Measurements from ENCODE around the gene TAC3. TPM values are rescaled to one million over a fixed set of nuclear protein-coding genes. Genes with fewer than 3 reads are reported as not detected.

TAC3 gene
- total RNA-seq, 1 experiment from 2014 or later: not detected

GRCh38 chr12:57031138-57031725, 14.9 kb upstream of the TAC3 start:
- no peaks in the 10 kb centered on the region for H3K9me3 ChIP-seq (ENCODE audit: low read length)
- H3K27me3 ChIP-seq (ENCODE audit: low read length): peaks cover 13% of the 10 kb centered on the region
- no peaks in the 10 kb centered on the region for H3K36me3 ChIP-seq (ENCODE audit: low read depth, low read length)
- TF ChIP-seq EZH2phosphoT487 (IDR thresholded peaks at IDR 0.05; ENCODE audit: borderline replicate concordance, low read length): no peak
- TF ChIP-seq EZH2 (IDR thresholded peaks at IDR 0.05; ENCODE audit: low read length, unreplicated experiment): no peak
- 0 out of 2 replicates have a peak, but pooled peaks have one; percentile 7 for TF ChIP-seq CTCF (conservative IDR thresholded peaks at IDR 0.05; ENCODE audit: low read depth, low read length)
- POLR2A ChIA-PET (ENCODE audit: unreplicated experiment): interaction anchor here (0.7 kb wide), 1 partner anchor 25 kb away, joined by 3 read pairs; no protein-coding TSS in a partner anchor
- H3K9me2 ChIP-seq (replicated peaks; ENCODE audit: low read length): no peaks in the 10 kb centered on the region
- intact Hi-C loops (cut with micrococcal nuclease): no loop called here
- no peaks in the 10 kb centered on the region for H3F3A ChIP-seq (ENCODE audit: low read length, unreplicated experiment)
- CTCF ChIA-PET: no interaction called here
- BruUV-seq (replicated peaks): no TSS peak
- peaks cover 6% of the 10 kb centered on the region; the same call in 1 of the 2 replicates for H3K4me1 ChIP-seq (ENCODE audit: insufficient read depth, low read length)
- H3K79me2 ChIP-seq (ENCODE audit: low read length): no peaks in the 10 kb centered on the region
- H4K20me1 ChIP-seq (ENCODE audit: low read length): no peaks in the 10 kb centered on the region
- DNase-seq: no peak
- no peak for ATAC-seq
- no peak overlapping the region for H3K27ac ChIP-seq (ENCODE audit: low read length)
- no peak overlapping the region for H3K9ac ChIP-seq (ENCODE audit: low read length)
- no peak overlapping the region for H2AFZ ChIP-seq (ENCODE audit: low read length)
- no peak overlapping the region for H3K4me2 ChIP-seq (ENCODE audit: low read length)
- no peak overlapping the region for H3K4me3 ChIP-seq (ENCODE audit: low read length)

DNA sequence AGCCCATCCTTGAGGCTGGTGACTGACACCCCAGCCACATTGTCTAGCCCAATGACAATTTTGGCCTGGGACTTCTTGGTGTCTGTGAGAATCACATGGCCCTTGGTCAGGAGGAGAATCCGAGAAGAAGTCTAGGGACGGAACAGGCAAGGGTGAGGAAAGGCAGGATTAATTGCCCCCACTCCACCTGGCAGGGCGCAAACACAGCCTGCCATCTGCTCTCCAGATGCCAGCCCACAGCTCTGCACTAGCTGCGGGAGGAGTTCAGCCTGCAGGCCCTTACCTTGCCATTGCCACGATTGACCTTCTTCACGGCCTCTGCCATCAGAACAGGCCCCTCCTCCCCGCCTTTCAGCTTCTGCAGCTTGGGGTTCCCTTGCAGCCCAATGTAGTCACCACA, 13.1 kb upstream of the TAC3 start:
- DNase-seq (no peak), ATAC-seq (no peak)
- H2AFZ ChIP-seq (ENCODE audit: low read length): no peak overlapping the region
- no peaks in the 10 kb centered on the region for H4K20me1 ChIP-seq (ENCODE audit: low read length)
- peaks cover 18% of the 10 kb centered on the region for H3K27me3 ChIP-seq (ENCODE audit: low read length)
- H3K9ac ChIP-seq (ENCODE audit: low read length): no peak overlapping the region
- POLR2A ChIA-PET (ENCODE audit: unreplicated experiment): no interaction called here
- H3K4me3 ChIP-seq (ENCODE audit: low read length): no peak overlapping the region
- no peak overlapping the region for H3K4me2 ChIP-seq (ENCODE audit: low read length)
- H3K9me2 ChIP-seq (replicated peaks; ENCODE audit: low read length): no peaks in the 10 kb centered on the region
- H3K9me3 ChIP-seq (ENCODE audit: low read length): no peaks in the 10 kb centered on the region
- no peaks in the 10 kb centered on the region for H3F3A ChIP-seq (ENCODE audit: low read length, unreplicated experiment)
- H3K36me3 ChIP-seq (ENCODE audit: low read depth, low read length): no peaks in the 10 kb centered on the region
- CTCF ChIA-PET: no interaction called here
- intact Hi-C loops (cut with micrococcal nuclease): no loop called here
- TF ChIP-seq EZH2 (IDR thresholded peaks at IDR 0.05; ENCODE audit: low read length, unreplicated experiment) (no peak), EZH2phosphoT487 (IDR thresholded peaks at IDR 0.05; ENCODE audit: borderline replicate concordance, low read length) (no peak), CTCF (conservative IDR thresholded peaks at IDR 0.05; ENCODE audit: low read depth, low read length) (no peak)
- H3K79me2 ChIP-seq (ENCODE audit: low read length): no peaks in the 10 kb centered on the region
- no peak overlapping the region for H3K27ac ChIP-seq (ENCODE audit: low read length)
- peaks cover 6% of the 10 kb centered on the region; the same call in 1 of the 2 replicates for H3K4me1 ChIP-seq (ENCODE audit: insufficient read depth, low read length)
- no TSS peak for BruUV-seq (replicated peaks)

DNA sequence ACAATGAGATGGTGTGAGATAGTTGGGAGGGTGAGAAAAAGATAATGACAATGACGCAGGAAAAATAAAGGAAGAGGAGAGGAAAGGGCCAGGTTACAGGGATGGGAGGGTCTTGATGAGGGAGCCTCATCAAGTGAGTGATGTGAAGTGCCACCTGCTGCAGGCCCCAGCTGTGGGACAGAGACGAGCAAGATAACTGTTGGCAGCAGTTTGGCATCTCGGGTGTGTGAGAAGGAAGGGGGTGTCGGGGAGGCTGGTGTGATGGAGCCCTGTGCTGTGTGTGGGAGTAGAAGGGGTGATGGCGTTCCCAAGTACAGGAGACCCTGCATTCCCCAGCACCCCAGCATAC, 11.4 kb upstream of the TAC3 start:
- Histone ChIP-seq H3K27me3 (ENCODE audit: low read length) (peaks cover 18% of the 10 kb centered on the region), H3K79me2 (ENCODE audit: low read length) (no peaks in the 10 kb centered on the region), H3K27ac (ENCODE audit: low read length) (no peak overlapping the region), H3K4me2 (ENCODE audit: low read length) (no peak overlapping the region), H3K4me3 (ENCODE audit: low read length) (no peak overlapping the region), H4K20me1 (ENCODE audit: low read length) (no peaks in the 10 kb centered on the region), H3K9me3 (ENCODE audit: low read length) (no peaks in the 10 kb centered on the region), H2AFZ (ENCODE audit: low read length) (no peak overlapping the region), H3K9me2 (replicated peaks; ENCODE audit: low read length) (no peaks in the 10 kb centered on the region), H3K9ac (ENCODE audit: low read length) (no peak overlapping the region), H3F3A (ENCODE audit: low read length, unreplicated experiment) (no peaks in the 10 kb centered on the region), H3K36me3 (ENCODE audit: low read depth, low read length) (no peaks in the 10 kb centered on the region), H3K4me1 (ENCODE audit: insufficient read depth, low read length) (no peaks in the 10 kb centered on the region)
- ChIA-PET CTCF (no interaction called here), POLR2A (ENCODE audit: unreplicated experiment) (no interaction called here)
- DNase-seq: no peak
- no peak for ATAC-seq
- no peak for TF ChIP-seq EZH2phosphoT487 (IDR thresholded peaks at IDR 0.05; ENCODE audit: borderline replicate concordance, low read length)
- TF ChIP-seq CTCF (conservative IDR thresholded peaks at IDR 0.05; ENCODE audit: low read depth, low read length): no peak
- no peak for TF ChIP-seq EZH2 (IDR thresholded peaks at IDR 0.05; ENCODE audit: low read length, unreplicated experiment)
- intact Hi-C loops (cut with micrococcal nuclease): no loop called here
- no TSS peak for BruUV-seq (replicated peaks)
